Sigmoid colon (tissue), 7 donors: Measurements from ENCODE around the gene MPND. TPM values are rescaled to one million over a fixed set of nuclear protein-coding genes. Genes with fewer than 3 reads are reported as not detected.

Source experiments
- DNase-seq: peaks from one replicate; pipeline ENCODE4 v3.0.0-alpha.2; 2019
- H3K27ac ChIP-seq, 4 donors: fragments of 200-600 bp; sonication (generic); one replicate each; pipeline ENCODE4 v1.5.1; 2016 to 2019; ENCODE audit warnings: mild to moderate bottlenecking in 1 of 4
- H3K27me3 ChIP-seq, 3 donors: fragments of 200-600 bp; sonication (generic); one replicate each; pipeline ENCODE4 v1.5.1; 2019; ENCODE audit warnings: mild to moderate bottlenecking in 1 of 3
- H3K36me3 ChIP-seq, 4 donors: fragments of 200-600 bp; sonication (generic); one replicate each; pipeline ENCODE4 v1.5.1; 2016 to 2019
- H3K4me1 ChIP-seq, 4 donors: fragments of 200-600 bp; sonication (generic); one replicate each; pipeline ENCODE4 v1.5.1; 2017 to 2019
- H3K4me3 ChIP-seq, 4 donors: fragments of 200-600 bp; sonication (generic); one replicate each; pipeline ENCODE4 v1.5.1; 2017 to 2019; ENCODE audit warnings: mild to moderate bottlenecking in 2 of 4, moderate library complexity in 1 of 4
- H3K9me3 ChIP-seq, 4 donors: fragments of 200-600 bp in 3 of 4; sonication (generic) in 3 of 4; one replicate each; pipeline versions ENCODE4 v1.5.1 to v1.6.1; 2013 to 2019
- EP300 ChIP-seq, 4 donors: sonication (generic); formaldehyde crosslinking; IDR thresholded peaks; one replicate each; pipeline ENCODE4 v1.6.1; 2017; ENCODE audit warnings: antibody characterized with exemption in 4 of 4
- POLR2A ChIP-seq, 2 donors: fragments of 450-650 bp; IDR thresholded peaks; one replicate each; pipeline ENCODE4 v1.6.1; 2016; ENCODE audit warnings: antibody characterized with exemption in 2 of 2, mild to moderate bottlenecking in 2 of 2, moderate library complexity in 2 of 2
- POLR2AphosphoS5 ChIP-seq, 4 donors: sonication (generic); formaldehyde crosslinking; IDR thresholded peaks; one replicate each; pipeline ENCODE4 v1.6.1; 2017; ENCODE audit warnings: antibody characterized with exemption in 4 of 4
- WGBS, 2 donors: extraction: QIAGEN DNeasy Blood & Tissue Kit; methylation state at CpG; one replicate each; pipeline ENCODE4 v1.1.7; 2013; 5-methylcytosine and 5-hydroxymethylcytosine counted together
- intact Hi-C: fragments of 100-400 bp; cut with DNase I; formaldehyde crosslinking; loops from one replicate; pipeline ENCODE4 v1.15.1; 2023
- polyA plus RNA-seq, 3 donors: library from polyadenylated mRNA; stranded (reverse); fragments of 200-250 nt; gene quantifications; one replicate each; pipeline ENCODE4 v1.2.3, GENCODE V29; 2013
- total RNA-seq, 4 donors: library from RNA; depleted of rRNA; stranded (reverse); fragments of >200 nt; gene quantifications; one replicate each; pipeline ENCODE4 v1.1.0, GENCODE V29; 2016
- TF ChIP-seq, protein P1 (sequence below), 4 experiments: fragments of 450-650 bp in 3 of 4; fragments of 200-600 bp in 1 of 4; IDR thresholded peaks; one replicate each; pipeline ENCODE4 v1.5.1; 2016 to 2019; ENCODE audit warnings: antibody characterized with exemption in 4 of 4, mild to moderate bottlenecking in 3 of 4, moderate library complexity in 2 of 4
- donor health status: healthy with polysubstance abuse.
- donor health status: Bipolar disorder and iron deficiency.
- donor health status: healthy.

MPND gene
- total and polyA plus RNA-seq, 7 donors = 8.6 to 65.2 (median 13.3) TPM

DNA sequence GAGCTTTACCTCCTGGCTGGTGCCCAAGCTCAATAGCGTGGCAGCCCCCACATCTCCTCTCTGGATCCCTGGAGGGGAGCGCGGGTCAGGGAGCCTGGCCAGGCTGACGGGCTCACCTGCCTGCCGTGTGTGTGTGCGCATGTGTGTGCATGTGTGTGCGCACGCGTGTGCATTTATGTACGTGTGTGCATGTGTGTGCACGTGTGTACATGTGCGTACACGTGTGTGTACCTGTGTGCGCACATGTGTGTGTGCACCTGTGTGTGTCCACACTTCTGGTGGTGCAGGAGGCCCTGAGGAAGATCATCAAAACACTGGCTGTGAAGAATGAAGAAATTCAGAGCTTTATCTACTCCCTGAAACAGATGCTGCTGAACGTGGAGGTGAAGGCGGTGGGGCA, 37.7 kb upstream of the MPND start:
- WGBS, 2 donors = 74 to 89% methylated on average over 16 of the region's 16 CpGs
- no peak overlapping the region for H3K4me3 ChIP-seq
- no peaks in the 10 kb centered on the region for H3K9me3 ChIP-seq
- DNase-seq = no peak
- no peak overlapping the region for H3K27ac ChIP-seq
- no peaks in the 10 kb centered on the region for H3K36me3 ChIP-seq
- TF ChIP-seq POLR2A (IDR thresholded peaks at IDR 0.05) (no peak), EP300 (IDR thresholded peaks at IDR 0.05) (no peak), POLR2AphosphoS5 (IDR thresholded peaks at IDR 0.05) (no peak)
- TF ChIP-seq, protein P1, sequence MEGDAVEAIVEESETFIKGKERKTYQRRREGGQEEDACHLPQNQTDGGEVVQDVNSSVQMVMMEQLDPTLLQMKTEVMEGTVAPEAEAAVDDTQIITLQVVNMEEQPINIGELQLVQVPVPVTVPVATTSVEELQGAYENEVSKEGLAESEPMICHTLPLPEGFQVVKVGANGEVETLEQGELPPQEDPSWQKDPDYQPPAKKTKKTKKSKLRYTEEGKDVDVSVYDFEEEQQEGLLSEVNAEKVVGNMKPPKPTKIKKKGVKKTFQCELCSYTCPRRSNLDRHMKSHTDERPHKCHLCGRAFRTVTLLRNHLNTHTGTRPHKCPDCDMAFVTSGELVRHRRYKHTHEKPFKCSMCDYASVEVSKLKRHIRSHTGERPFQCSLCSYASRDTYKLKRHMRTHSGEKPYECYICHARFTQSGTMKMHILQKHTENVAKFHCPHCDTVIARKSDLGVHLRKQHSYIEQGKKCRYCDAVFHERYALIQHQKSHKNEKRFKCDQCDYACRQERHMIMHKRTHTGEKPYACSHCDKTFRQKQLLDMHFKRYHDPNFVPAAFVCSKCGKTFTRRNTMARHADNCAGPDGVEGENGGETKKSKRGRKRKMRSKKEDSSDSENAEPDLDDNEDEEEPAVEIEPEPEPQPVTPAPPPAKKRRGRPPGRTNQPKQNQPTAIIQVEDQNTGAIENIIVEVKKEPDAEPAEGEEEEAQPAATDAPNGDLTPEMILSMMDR (IDR thresholded peaks at IDR 0.05) = no peak
- intact Hi-C loops = no loop called here
- H3K4me1 ChIP-seq = peaks cover 0 to 10% (median 4%) of the 10 kb centered on the region in 4 donors
- H3K27me3 ChIP-seq = peaks cover 0 to 23% (median 22%) of the 10 kb centered on the region in 3 donors

- no peak for DNase-seq
- H3K27me3 ChIP-seq = peaks cover 0 to 3% (median 2%) of the 10 kb centered on the region in 3 donors
- H3K27ac ChIP-seq = no peak overlapping the region
- intact Hi-C loops = no loop called here
- H3K4me1 ChIP-seq = no peaks in the 10 kb centered on the region
- H3K36me3 ChIP-seq = no peaks in the 10 kb centered on the region
- 88 to 92% methylated on average over 22 of the region's 22 CpGs for WGBS, 2 donors
- TF ChIP-seq EP300 (IDR thresholded peaks at IDR 0.05) (no peak), POLR2AphosphoS5 (IDR thresholded peaks at IDR 0.05) (no peak), POLR2A (IDR thresholded peaks at IDR 0.05) (no peak)
- TF ChIP-seq, protein P1 (IDR thresholded peaks at IDR 0.05) = no peak
- H3K9me3 ChIP-seq = no peaks in the 10 kb centered on the region
- H3K4me3 ChIP-seq = no peak overlapping the region
Observed at GRCh38 chr19:4310247-4311121, 32.9 kb upstream of the MPND start.

GRCh38 chr19:4313847-4314490, 29.4 kb upstream of the MPND start:
- Histone ChIP-seq H3K27ac (no peak overlapping the region), H3K4me3 (no peak overlapping the region), H3K9me3 (no peaks in the 10 kb centered on the region), H3K27me3 (peaks cover 0 to 3% (median 0%) of the 10 kb centered on the region in 3 donors), H3K4me1 (no peaks in the 10 kb centered on the region), H3K36me3 (no peaks in the 10 kb centered on the region)
- WGBS, 2 donors = 21 to 56% methylated on average over 12 of the region's 12 CpGs
- intact Hi-C loops = no loop called here
- TF ChIP-seq, protein P1 (IDR thresholded peaks at IDR 0.05) = no peak
- TF ChIP-seq EP300 (IDR thresholded peaks at IDR 0.05) = no peak
- TF ChIP-seq POLR2AphosphoS5 (IDR thresholded peaks at IDR 0.05) = no peak
- no peak for TF ChIP-seq POLR2A (IDR thresholded peaks at IDR 0.05)
- DNase-seq = no peak

- no peaks in the 10 kb centered on the region for H3K36me3 ChIP-seq
- 88 to 92% methylated on average over 9 of the region's 9 CpGs for WGBS, 2 donors
- TF ChIP-seq EP300 (IDR thresholded peaks at IDR 0.05) = no peak
- no peak for TF ChIP-seq POLR2A (IDR thresholded peaks at IDR 0.05)
- TF ChIP-seq, protein P1 (IDR thresholded peaks at IDR 0.05) = no peak
- TF ChIP-seq POLR2AphosphoS5 (IDR thresholded peaks at IDR 0.05) = no peak
- no peak overlapping the region for H3K27ac ChIP-seq
- H3K4me1 ChIP-seq = no peaks in the 10 kb centered on the region
- intact Hi-C loops = no loop called here
- no peaks in the 10 kb centered on the region for H3K9me3 ChIP-seq
- no peak overlapping the region for H3K4me3 ChIP-seq
- peaks cover 0 to 3% (median 0%) of the 10 kb centered on the region in 3 donors for H3K27me3 ChIP-seq
- no peak for DNase-seq
Observed at GRCh38 chr19:4316956-4317355, 26.4 kb upstream of the MPND start.
